ENCODE measurements around the gene UMAD1. TPM values are rescaled to one million over a fixed set of nuclear protein-coding genes. Genes with fewer than 3 reads are reported as not detected.
A peak's percentile ranks its signal among the peaks of the same experiment; 100 is the strongest.
"Not testable (repeated sequence)": the region's sequence is repeated elsewhere in the genome, so short reads cannot be mapped to it uniquely, and the experiment has no call there.

The UMAD1 gene
- total and polyA plus RNA-seq, 12 donors = 3.5 to 24.7 (median 17.0) TPM

GRCh38 chr7:7673240-7673550 is 32.6 kb downstream of the UMAD1 start:
- DNase-seq (no peak), ATAC-seq (no peak)
- Histone ChIP-seq H3K4me3 (no peak overlapping the region), H3K9me3 (peaks cover 0 to 9% (median 0%) of the 10 kb centered on the region in 11 donors), H3K27me3 (no peaks in the 10 kb centered on the region), H3K4me1 (peaks cover 0 to 28% (median 6%) of the 10 kb centered on the region in 9 donors), H3K27ac (no peak overlapping the region), H3K36me3 (peaks cover 0 to 30% (median 0%) of the 10 kb centered on the region in 9 donors)
- WGBS, 2 donors = 61 to 85% methylated on average over 2 of the region's 2 CpGs
- intact Hi-C loops (cut with DNase I) = loop anchor here in 1 of 10 donors (10.0 kb wide), 1 partner anchor 542 kb away; no protein-coding TSS in a partner anchor
- TF ChIP-seq CTCF (IDR thresholded peaks at IDR 0.05) = no peak

GRCh38 chr7:7675686-7676085 is 35.1 kb downstream of the UMAD1 start:
- H3K4me3 ChIP-seq = no peak overlapping the region
- no peak for TF ChIP-seq CTCF (IDR thresholded peaks at IDR 0.05)
- intact Hi-C loops (cut with DNase I) = loop anchor here in 1 of 10 donors (10.0 kb wide), 1 partner anchor 539 kb away; no protein-coding TSS in a partner anchor
- peaks cover 0 to 9% (median 0%) of the 10 kb centered on the region in 11 donors for H3K9me3 ChIP-seq
- no peak overlapping the region for H3K27ac ChIP-seq
- peaks cover 0 to 27% (median 6%) of the 10 kb centered on the region in 9 donors for H3K4me1 ChIP-seq
- DNase-seq (no peak), ATAC-seq (no peak)
- H3K36me3 ChIP-seq = peaks cover 0 to 30% (median 0%) of the 10 kb centered on the region in 9 donors
- H3K27me3 ChIP-seq = no peaks in the 10 kb centered on the region
- WGBS, 2 donors = 84 to 85% methylated on average over 6 of the region's 6 CpGs

- intact Hi-C loops (cut with DNase I) = loop anchor here in 9 of 10 donors (2.0 to 10.0 kb wide), 8 partner anchors 79 to 618 kb away; no protein-coding TSS in a partner anchor
- WGBS, 2 donors = 97 to 100% methylated on average over 2 of the region's 2 CpGs
- not testable (repeated sequence) for H3K9me3 ChIP-seq, H3K4me3 ChIP-seq, ATAC-seq, H3K27ac ChIP-seq, DNase-seq, H3K27me3 ChIP-seq
- peaks cover 0 to 22% (median 0%) of the 10 kb centered on the region in 9 donors for H3K36me3 ChIP-seq
- peaks cover 0 to 34% (median 24%) of the 10 kb centered on the region in 9 donors for H3K4me1 ChIP-seq
Measured at GRCh38 chr7:7679640-7680039, 39.1 kb downstream of the UMAD1 start.

GRCh38 chr7:7681191-7681935 is 40.8 kb downstream of the UMAD1 start:
- intact Hi-C loops (cut with DNase I) = loop anchor here in 9 of 10 donors (1.0 to 10.0 kb wide), 10 partner anchors 77 to 616 kb away; no protein-coding TSS in a partner anchor
- peak overlapping the region in 4 of 10 donors; percentile 6 to 13 (median 7) for H3K4me3 ChIP-seq
- no peaks in the 10 kb centered on the region for H3K27me3 ChIP-seq
- WGBS, 2 donors = 33 to 44% methylated on average over 7 of the region's 7 CpGs
- H3K9me3 ChIP-seq = peaks cover 0 to 9% (median 0%) of the 10 kb centered on the region in 11 donors
- H3K4me1 ChIP-seq = peaks cover 0 to 35% (median 24%) of the 10 kb centered on the region in 9 donors
- peak overlapping the region; percentile 7 to 77 (median 46) for H3K27ac ChIP-seq
- ATAC-seq = peak in 7 of 8 donors; percentile 77 to 95 (median 91)
- H3K36me3 ChIP-seq = peaks cover 0 to 8% (median 0%) of the 10 kb centered on the region in 9 donors
- TF ChIP-seq CTCF (IDR thresholded peaks at IDR 0.05) = peak; percentile 56 to 85 (median 73)
- peak in 1 of 2 donors; percentile 81 for DNase-seq
